ENCODE results near the gene EML6. TPM values are rescaled to one million over a fixed set of nuclear protein-coding genes. Genes with fewer than 3 reads are reported as not detected.

Gene EML6
- total RNA-seq, 1 experiment from 2014 or later, result 0.77 TPM

DNA sequence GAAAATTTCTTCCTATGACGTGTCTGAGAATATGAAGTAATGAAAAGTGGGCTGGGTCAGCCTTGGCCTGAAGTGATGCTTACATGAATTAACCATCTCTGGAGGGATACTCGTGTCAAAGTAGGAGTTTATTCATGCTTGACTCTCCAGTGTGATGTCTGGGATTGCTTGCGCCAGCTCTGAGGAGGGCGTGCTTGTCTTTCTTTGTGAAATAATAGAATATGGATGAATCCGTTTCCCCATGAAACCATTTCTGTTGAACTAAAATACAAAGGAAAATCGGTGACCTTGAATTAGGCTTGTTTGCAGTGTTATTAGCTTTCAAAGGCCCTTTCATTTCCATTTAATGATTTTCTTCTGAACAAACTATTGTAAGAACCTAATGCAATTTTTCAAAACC is 77.9 kb downstream of the EML6 start:
- ChIA-PET POLR2A (interaction anchor here (0.5 kb wide), 1 partner anchor 178 kb away, joined by 3 read pairs; no protein-coding TSS in a partner anchor), CTCF (no interaction called here)
- intact Hi-C loops (cut with micrococcal nuclease), result no loop called here
- Mint-ChIP-seq H3K9me3 (ENCODE audit: unreplicated experiment) (peaks cover 7% of the 10 kb centered on the region), H3K27ac (ENCODE audit: low read depth, unreplicated experiment) (no peak overlapping the region), H3K27me3 (ENCODE audit: insufficient read depth, unreplicated experiment) (no peaks in the 10 kb centered on the region), H3K36me3 (ENCODE audit: insufficient read depth, unreplicated experiment) (no peaks in the 10 kb centered on the region), H3K4me3 (ENCODE audit: unreplicated experiment) (no peak overlapping the region), H3K4me1 (ENCODE audit: insufficient read depth, unreplicated experiment) (no peaks in the 10 kb centered on the region)
- BruUV-seq (replicated peaks), result no TSS peak
- TF ChIP-seq, protein P1, sequence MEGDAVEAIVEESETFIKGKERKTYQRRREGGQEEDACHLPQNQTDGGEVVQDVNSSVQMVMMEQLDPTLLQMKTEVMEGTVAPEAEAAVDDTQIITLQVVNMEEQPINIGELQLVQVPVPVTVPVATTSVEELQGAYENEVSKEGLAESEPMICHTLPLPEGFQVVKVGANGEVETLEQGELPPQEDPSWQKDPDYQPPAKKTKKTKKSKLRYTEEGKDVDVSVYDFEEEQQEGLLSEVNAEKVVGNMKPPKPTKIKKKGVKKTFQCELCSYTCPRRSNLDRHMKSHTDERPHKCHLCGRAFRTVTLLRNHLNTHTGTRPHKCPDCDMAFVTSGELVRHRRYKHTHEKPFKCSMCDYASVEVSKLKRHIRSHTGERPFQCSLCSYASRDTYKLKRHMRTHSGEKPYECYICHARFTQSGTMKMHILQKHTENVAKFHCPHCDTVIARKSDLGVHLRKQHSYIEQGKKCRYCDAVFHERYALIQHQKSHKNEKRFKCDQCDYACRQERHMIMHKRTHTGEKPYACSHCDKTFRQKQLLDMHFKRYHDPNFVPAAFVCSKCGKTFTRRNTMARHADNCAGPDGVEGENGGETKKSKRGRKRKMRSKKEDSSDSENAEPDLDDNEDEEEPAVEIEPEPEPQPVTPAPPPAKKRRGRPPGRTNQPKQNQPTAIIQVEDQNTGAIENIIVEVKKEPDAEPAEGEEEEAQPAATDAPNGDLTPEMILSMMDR (IDR thresholded peaks at IDR 0.05; ENCODE audit: unreplicated experiment), result no peak
- DNase-seq (ENCODE audit: unreplicated experiment), result no peak

- Mint-ChIP-seq H3K4me3 (ENCODE audit: unreplicated experiment) (no peak overlapping the region), H3K4me1 (ENCODE audit: insufficient read depth, unreplicated experiment) (no peaks in the 10 kb centered on the region), H3K27ac (ENCODE audit: low read depth, unreplicated experiment) (no peak overlapping the region), H3K36me3 (ENCODE audit: insufficient read depth, unreplicated experiment) (no peaks in the 10 kb centered on the region), H3K27me3 (ENCODE audit: insufficient read depth, unreplicated experiment) (no peaks in the 10 kb centered on the region), H3K9me3 (ENCODE audit: unreplicated experiment) (peaks cover 7% of the 10 kb centered on the region)
- TF ChIP-seq, protein P1 (IDR thresholded peaks at IDR 0.05; ENCODE audit: unreplicated experiment), result no peak
- BruUV-seq (replicated peaks), result no TSS peak
- no peak for DNase-seq (ENCODE audit: unreplicated experiment)
- intact Hi-C loops (cut with micrococcal nuclease), result no loop called here
- POLR2A ChIA-PET, result no interaction called here
- CTCF ChIA-PET, result interaction anchor here (1.3 kb wide), 1 partner anchor 30 kb away, joined by 4 read pairs; no protein-coding TSS in a partner anchor
These were observed 80.6 kb downstream of the EML6 start for GRCh38 chr2:54803783-54804751.

- Mint-ChIP-seq H3K9me3 (ENCODE audit: unreplicated experiment) (peaks cover 7% of the 10 kb centered on the region), H3K36me3 (ENCODE audit: insufficient read depth, unreplicated experiment) (no peaks in the 10 kb centered on the region), H3K27ac (ENCODE audit: low read depth, unreplicated experiment) (no peak overlapping the region), H3K4me3 (ENCODE audit: unreplicated experiment) (no peak overlapping the region), H3K27me3 (ENCODE audit: insufficient read depth, unreplicated experiment) (no peaks in the 10 kb centered on the region), H3K4me1 (ENCODE audit: insufficient read depth, unreplicated experiment) (peaks cover 11% of the 10 kb centered on the region)
- intact Hi-C loops (cut with micrococcal nuclease), result no loop called here
- BruUV-seq (replicated peaks), result no TSS peak
- TF ChIP-seq, protein P1 (IDR thresholded peaks at IDR 0.05; ENCODE audit: unreplicated experiment), result no peak
- POLR2A ChIA-PET, result no interaction called here
- no peak for DNase-seq (ENCODE audit: unreplicated experiment)
- CTCF ChIA-PET, result no interaction called here
These were observed 81.8 kb downstream of the EML6 start for GRCh38 chr2:54805255-54805654.

- Mint-ChIP-seq H3K4me1 (ENCODE audit: insufficient read depth, unreplicated experiment) (peaks cover 11% of the 10 kb centered on the region), H3K27me3 (ENCODE audit: insufficient read depth, unreplicated experiment) (no peaks in the 10 kb centered on the region), H3K9me3 (ENCODE audit: unreplicated experiment) (peaks cover 14% of the 10 kb centered on the region), H3K4me3 (ENCODE audit: unreplicated experiment) (no peak overlapping the region), H3K27ac (ENCODE audit: low read depth, unreplicated experiment) (no peak overlapping the region), H3K36me3 (ENCODE audit: insufficient read depth, unreplicated experiment) (no peaks in the 10 kb centered on the region)
- ChIA-PET POLR2A (no interaction called here), CTCF (interaction anchor here (0.6 kb wide), 1 partner anchor 76 kb away, joined by 4 read pairs; no protein-coding TSS in a partner anchor)
- intact Hi-C loops (cut with micrococcal nuclease), result no loop called here
- TF ChIP-seq, protein P1 (IDR thresholded peaks at IDR 0.05; ENCODE audit: unreplicated experiment), result no peak
- no TSS peak for BruUV-seq (replicated peaks)
- no peak for DNase-seq (ENCODE audit: unreplicated experiment)
These were observed 83.5 kb downstream of the EML6 start for GRCh38 chr2:54806975-54807374.

All from MCF 10A (cell line).